ENCODE measurements around the gene CDH4. TPM values are rescaled to one million over a fixed set of nuclear protein-coding genes. Genes with fewer than 3 reads are reported as not detected.

The CDH4 gene
- total RNA-seq, 1 experiment from 2014 or later, result 25.0 TPM

DNA sequence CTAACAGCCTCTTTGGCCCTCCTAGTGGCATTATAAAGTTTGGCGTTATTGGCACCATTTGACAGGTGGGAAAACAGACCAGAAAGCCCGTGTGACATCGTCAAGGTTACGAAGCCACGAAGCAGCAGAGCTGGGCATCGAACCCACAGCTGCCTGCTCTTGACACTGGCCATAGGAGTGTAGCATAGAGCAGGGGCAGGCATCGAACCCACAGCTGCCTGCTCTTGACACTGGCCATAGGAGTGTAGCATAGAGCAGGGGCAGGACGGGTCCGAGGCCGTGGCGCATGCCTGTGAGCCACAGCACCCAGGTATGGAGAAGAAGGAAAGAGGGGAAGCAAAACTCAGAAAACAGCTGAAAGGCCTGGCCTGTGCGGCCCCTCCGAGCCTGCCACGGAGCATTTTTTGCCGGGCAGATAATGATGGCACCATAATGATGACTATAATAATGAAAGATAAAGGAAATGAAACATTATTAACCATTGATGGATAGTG lies 33.1 kb downstream of the CDH4 start:
- Mint-ChIP-seq H3K9me3 (ENCODE audit: unreplicated experiment) (peaks cover 7% of the 10 kb centered on the region), H3K36me3 (ENCODE audit: insufficient read depth, unreplicated experiment) (peaks cover 5% of the 10 kb centered on the region), H3K4me1 (ENCODE audit: insufficient read depth, unreplicated experiment) (no peaks in the 10 kb centered on the region), H3K4me3 (ENCODE audit: unreplicated experiment) (no peak overlapping the region), H3K27ac (ENCODE audit: low read depth, unreplicated experiment) (no peak overlapping the region), H3K27me3 (ENCODE audit: insufficient read depth, unreplicated experiment) (no peaks in the 10 kb centered on the region)
- TF ChIP-seq, protein P1, sequence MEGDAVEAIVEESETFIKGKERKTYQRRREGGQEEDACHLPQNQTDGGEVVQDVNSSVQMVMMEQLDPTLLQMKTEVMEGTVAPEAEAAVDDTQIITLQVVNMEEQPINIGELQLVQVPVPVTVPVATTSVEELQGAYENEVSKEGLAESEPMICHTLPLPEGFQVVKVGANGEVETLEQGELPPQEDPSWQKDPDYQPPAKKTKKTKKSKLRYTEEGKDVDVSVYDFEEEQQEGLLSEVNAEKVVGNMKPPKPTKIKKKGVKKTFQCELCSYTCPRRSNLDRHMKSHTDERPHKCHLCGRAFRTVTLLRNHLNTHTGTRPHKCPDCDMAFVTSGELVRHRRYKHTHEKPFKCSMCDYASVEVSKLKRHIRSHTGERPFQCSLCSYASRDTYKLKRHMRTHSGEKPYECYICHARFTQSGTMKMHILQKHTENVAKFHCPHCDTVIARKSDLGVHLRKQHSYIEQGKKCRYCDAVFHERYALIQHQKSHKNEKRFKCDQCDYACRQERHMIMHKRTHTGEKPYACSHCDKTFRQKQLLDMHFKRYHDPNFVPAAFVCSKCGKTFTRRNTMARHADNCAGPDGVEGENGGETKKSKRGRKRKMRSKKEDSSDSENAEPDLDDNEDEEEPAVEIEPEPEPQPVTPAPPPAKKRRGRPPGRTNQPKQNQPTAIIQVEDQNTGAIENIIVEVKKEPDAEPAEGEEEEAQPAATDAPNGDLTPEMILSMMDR (IDR thresholded peaks at IDR 0.05; ENCODE audit: unreplicated experiment), result no peak
- intact Hi-C loops (cut with micrococcal nuclease), result no loop called here
- CTCF ChIA-PET, result interaction anchor here (0.7 kb wide), 1 partner anchor 31 kb away, joined by 3 read pairs; no protein-coding TSS in a partner anchor
- POLR2A ChIA-PET, result no interaction called here
- DNase-seq (ENCODE audit: unreplicated experiment), result no peak
- BruUV-seq (replicated peaks), result no TSS peak

DNA sequence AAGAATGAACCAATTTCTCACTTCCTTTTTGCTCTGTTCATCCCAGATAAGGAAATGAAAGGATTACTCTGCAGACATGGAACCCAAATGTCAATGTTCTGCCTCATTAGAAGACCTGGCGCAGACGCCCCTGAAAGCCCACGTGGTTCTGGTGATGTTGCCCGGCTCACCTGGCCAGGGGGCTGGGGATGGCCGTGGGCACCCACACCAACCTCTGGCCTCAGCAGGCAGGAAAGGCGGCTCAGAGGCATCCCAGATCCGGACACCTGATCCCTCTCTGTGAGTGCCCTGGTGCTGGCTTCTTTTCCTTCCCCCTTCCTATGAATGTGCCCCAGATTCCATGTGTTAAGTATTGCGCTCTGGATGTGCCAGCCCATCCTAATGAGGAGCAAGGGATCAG lies 33.6 kb downstream of the CDH4 start:
- Mint-ChIP-seq H3K4me1 (ENCODE audit: insufficient read depth, unreplicated experiment) (no peaks in the 10 kb centered on the region), H3K36me3 (ENCODE audit: insufficient read depth, unreplicated experiment) (peaks cover 5% of the 10 kb centered on the region), H3K27ac (ENCODE audit: low read depth, unreplicated experiment) (no peak overlapping the region), H3K27me3 (ENCODE audit: insufficient read depth, unreplicated experiment) (no peaks in the 10 kb centered on the region), H3K9me3 (ENCODE audit: unreplicated experiment) (peaks cover 7% of the 10 kb centered on the region), H3K4me3 (ENCODE audit: unreplicated experiment) (no peak overlapping the region)
- CTCF ChIA-PET, result interaction anchor here (1.0 kb wide), 1 partner anchor 287 kb away, joined by 3 read pairs; no protein-coding TSS in a partner anchor
- POLR2A ChIA-PET, result interaction anchor here (0.6 to 0.7 kb wide), 2 partner anchors 45 to 432 kb away, joined by 3 to 4 read pairs; no protein-coding TSS in a partner anchor
- TF ChIP-seq, protein P1 (IDR thresholded peaks at IDR 0.05; ENCODE audit: unreplicated experiment), result no peak
- BruUV-seq (replicated peaks), result no TSS peak
- DNase-seq (ENCODE audit: unreplicated experiment), result no peak
- intact Hi-C loops (cut with micrococcal nuclease), result no loop called here

DNA sequence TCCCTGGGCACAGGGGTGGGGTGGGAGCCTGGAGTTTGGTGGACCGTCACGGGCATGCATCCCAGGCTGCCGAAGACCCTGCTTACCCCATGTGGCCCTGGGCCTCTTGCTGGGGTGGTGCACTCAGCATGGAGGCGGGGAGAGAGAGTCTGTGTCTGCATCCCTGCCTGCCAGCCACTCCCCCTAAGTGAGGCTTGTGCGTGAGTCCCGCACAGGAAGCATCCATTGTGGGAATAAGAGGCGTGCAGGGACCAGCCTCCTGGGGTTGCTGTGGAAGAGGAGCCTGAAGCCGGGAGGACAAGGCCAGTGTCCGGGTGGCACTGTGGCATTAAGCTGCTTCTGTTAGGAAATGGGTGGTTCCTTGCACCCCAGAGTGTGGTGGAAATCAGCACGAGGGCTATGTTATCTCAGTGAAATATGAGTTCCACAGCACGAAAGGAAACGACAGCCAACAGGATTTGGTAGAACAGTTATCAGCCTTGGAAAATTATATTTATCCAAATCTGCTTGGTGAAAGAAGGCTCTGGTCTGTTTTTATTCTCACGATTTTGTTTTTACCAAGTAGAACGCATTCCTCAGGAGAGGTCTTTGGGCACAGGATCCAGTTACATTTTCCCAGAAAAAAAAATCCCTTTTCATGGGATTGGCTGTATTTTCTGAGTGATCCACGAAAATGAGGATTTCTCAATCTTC lies 35.7 kb downstream of the CDH4 start:
- Mint-ChIP-seq H3K9me3 (ENCODE audit: unreplicated experiment) (peaks cover 1% of the 10 kb centered on the region), H3K27me3 (ENCODE audit: insufficient read depth, unreplicated experiment) (no peaks in the 10 kb centered on the region), H3K4me1 (ENCODE audit: insufficient read depth, unreplicated experiment) (no peaks in the 10 kb centered on the region), H3K4me3 (ENCODE audit: unreplicated experiment) (no peak overlapping the region), H3K36me3 (ENCODE audit: insufficient read depth, unreplicated experiment) (peaks cover 10% of the 10 kb centered on the region), H3K27ac (ENCODE audit: low read depth, unreplicated experiment) (no peak overlapping the region)
- DNase-seq (ENCODE audit: unreplicated experiment), result no peak
- BruUV-seq (replicated peaks), result no TSS peak
- CTCF ChIA-PET, result interaction anchor here (0.5 to 1.8 kb wide), 3 partner anchors 22 to 1445 kb away, joined by 3 to 9 read pairs (median 4); no protein-coding TSS in a partner anchor
- intact Hi-C loops (cut with micrococcal nuclease), result no loop called here
- POLR2A ChIA-PET, result no interaction called here
- TF ChIP-seq, protein P1 (IDR thresholded peaks at IDR 0.05; ENCODE audit: unreplicated experiment), result no peak

DNA sequence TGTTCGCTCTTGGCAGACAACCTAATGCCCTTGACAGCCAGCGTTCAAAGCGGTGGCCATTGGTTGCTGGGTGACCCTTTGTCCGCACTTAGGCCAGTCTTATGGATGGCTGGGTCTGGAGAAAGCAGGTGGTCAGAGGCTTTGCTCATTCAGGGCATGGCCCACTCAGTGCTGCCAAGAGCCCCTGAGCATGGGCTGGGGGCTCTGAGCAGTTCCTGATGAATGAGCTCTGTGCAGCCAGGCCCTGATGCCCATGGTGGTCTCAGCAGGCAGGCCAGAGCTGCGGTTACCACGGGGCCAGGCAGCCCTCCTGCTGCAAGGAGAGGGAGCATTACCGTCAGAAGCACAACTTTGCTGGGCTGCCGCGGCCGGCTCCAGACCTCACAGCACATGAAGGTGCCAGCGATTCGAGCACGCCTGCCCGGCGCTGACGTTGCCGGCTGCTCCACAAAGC lies 36.3 kb downstream of the CDH4 start:
- intact Hi-C loops (cut with micrococcal nuclease), result no loop called here
- no peak overlapping the region for H3K27ac Mint-ChIP-seq (ENCODE audit: low read depth, unreplicated experiment)
- no peaks in the 10 kb centered on the region for H3K27me3 Mint-ChIP-seq (ENCODE audit: insufficient read depth, unreplicated experiment)
- TF ChIP-seq, protein P1 (IDR thresholded peaks at IDR 0.05; ENCODE audit: unreplicated experiment), result no peak
- POLR2A ChIA-PET, result no interaction called here
- peaks cover 10% of the 10 kb centered on the region for H3K36me3 Mint-ChIP-seq (ENCODE audit: insufficient read depth, unreplicated experiment)
- no TSS peak for BruUV-seq (replicated peaks)
- no peaks in the 10 kb centered on the region for H3K4me1 Mint-ChIP-seq (ENCODE audit: insufficient read depth, unreplicated experiment)
- H3K9me3 Mint-ChIP-seq (ENCODE audit: unreplicated experiment), result no peaks in the 10 kb centered on the region
- DNase-seq (ENCODE audit: unreplicated experiment), result no peak
- no peak overlapping the region for H3K4me3 Mint-ChIP-seq (ENCODE audit: unreplicated experiment)
- CTCF ChIA-PET, result interaction anchor here (0.5 to 1.0 kb wide), 2 partner anchors 22 to 1446 kb away, joined by 3 to 4 read pairs; no protein-coding TSS in a partner anchor

Data from MCF 10A (cell line).